Peyer's patch (tissue), 4 donors: ENCODE measurements around the gene CKAP2L.

Experiments
- CTCF ChIP-seq, 6 experiments: fragments of 450-650 bp in 4 of 6; fragments of 200-600 bp in 2 of 6; sonication (generic) in 1 of 6; IDR thresholded peaks; one replicate each; pipeline ENCODE4 v1.5.1; 2017 to 2019; ENCODE audit warnings: antibody characterized with exemption in 6 of 6, mild to moderate bottlenecking in 3 of 6, moderate library complexity in 1 of 6
- POLR2A ChIP-seq, 2 donors: fragments of 450-650 bp; IDR thresholded peaks; one replicate each; pipeline ENCODE4 v1.5.1; 2017; ENCODE audit warnings: antibody characterized with exemption in 2 of 2, mild to moderate bottlenecking in 2 of 2, moderate library complexity in 2 of 2

DNA sequence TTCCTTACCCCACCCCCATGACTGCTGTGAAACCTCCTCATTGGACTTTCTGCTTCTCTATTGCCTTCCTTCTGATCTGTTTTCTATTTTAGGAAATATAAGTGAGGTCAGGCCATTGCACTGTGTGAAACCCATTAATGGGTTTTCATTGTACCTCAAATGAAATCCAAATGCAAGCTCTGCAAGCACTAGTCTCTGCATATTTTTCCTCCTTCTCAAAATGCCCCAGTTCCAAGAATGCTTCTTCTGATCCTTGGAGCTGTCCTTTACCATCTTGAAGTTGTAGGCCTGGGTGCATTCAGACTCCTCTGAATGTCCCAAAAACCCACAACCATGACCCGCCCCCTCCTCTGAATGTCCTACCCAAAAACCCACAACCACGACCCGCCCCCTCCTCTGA, 11.7 kb upstream of the CKAP2L start:
- TF ChIP-seq CTCF (IDR thresholded peaks at IDR 0.05) (no peak), POLR2A (IDR thresholded peaks at IDR 0.05) (no peak)
